BE2C (cell line): Measurements from ENCODE around the gene TIMP2.
"Not testable (repeated sequence)": the region's sequence is repeated elsewhere in the genome, so short reads cannot be mapped to it uniquely, and the experiment has no call there.

Source experiments
- DNase-seq: peaks from one replicate; pipeline ENCODE4 v3.0.0-alpha.2; 2020
- H3K27me3 ChIP-seq: fragments of 250-450 bp; sonication (Bioruptor Pico); 2 replicates; pipeline ENCODE4 v1.5.1; 2020; ENCODE audit warnings: mild to moderate bottlenecking
- H3K36me3 ChIP-seq: fragments of 250-450 bp; sonication (Bioruptor Pico); 2 replicates; pipeline ENCODE4 v1.5.1; 2020; ENCODE audit warnings: mild to moderate bottlenecking
- H3K4me1 ChIP-seq: fragments of 250-450 bp; sonication (Bioruptor Pico); 2 replicates; pipeline ENCODE4 v1.5.1; 2020
- H3K4me3 ChIP-seq: 2 replicates; pipeline ENCODE4 v1.5.1; 2011; ENCODE audit warnings: low read depth, low read length
- H3K9me3 ChIP-seq: fragments of 250-450 bp; sonication (Bioruptor Pico); 2 replicates; pipeline ENCODE4 v1.5.1; 2020
- TF ChIP-seq, protein P1 (sequence below): IDR thresholded peaks from 2 replicates; pipeline ENCODE4 v1.5.1; 2012; ENCODE audit warnings: mild to moderate bottlenecking, low read depth, low read length

The TIMP2 gene

DNA sequence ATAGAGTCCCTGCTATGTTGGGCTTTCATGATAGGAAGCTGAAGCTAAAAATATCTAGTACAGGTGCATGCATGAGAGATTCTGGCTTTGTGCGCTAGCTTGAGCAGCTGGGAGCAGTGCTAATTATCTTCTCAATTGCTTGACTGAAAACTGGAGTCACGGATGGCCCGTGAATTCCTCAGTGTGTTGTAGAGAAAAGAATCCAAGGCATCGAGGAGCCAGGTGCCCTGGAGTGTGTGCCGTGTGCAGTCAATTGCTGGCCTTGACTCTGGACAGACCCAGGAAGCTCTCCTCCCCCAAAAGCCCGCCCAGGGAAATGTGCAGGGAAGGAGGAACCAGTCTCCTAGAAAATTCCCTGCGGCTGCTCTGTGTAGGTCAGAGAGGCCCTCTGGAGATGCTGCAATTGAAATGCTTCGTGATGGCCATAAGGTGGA, 40.3 kb upstream of the TIMP2 start:
- Histone ChIP-seq H3K36me3 (peaks cover 35% of the 10 kb centered on the region), H3K9me3 (no peaks in the 10 kb centered on the region), H3K27me3 (no peaks in the 10 kb centered on the region), H3K4me3 (no peak overlapping the region), H3K4me1 (no peaks in the 10 kb centered on the region; the same call in 1 of the 2 replicates)
- no peak for DNase-seq
- TF ChIP-seq, protein P1, sequence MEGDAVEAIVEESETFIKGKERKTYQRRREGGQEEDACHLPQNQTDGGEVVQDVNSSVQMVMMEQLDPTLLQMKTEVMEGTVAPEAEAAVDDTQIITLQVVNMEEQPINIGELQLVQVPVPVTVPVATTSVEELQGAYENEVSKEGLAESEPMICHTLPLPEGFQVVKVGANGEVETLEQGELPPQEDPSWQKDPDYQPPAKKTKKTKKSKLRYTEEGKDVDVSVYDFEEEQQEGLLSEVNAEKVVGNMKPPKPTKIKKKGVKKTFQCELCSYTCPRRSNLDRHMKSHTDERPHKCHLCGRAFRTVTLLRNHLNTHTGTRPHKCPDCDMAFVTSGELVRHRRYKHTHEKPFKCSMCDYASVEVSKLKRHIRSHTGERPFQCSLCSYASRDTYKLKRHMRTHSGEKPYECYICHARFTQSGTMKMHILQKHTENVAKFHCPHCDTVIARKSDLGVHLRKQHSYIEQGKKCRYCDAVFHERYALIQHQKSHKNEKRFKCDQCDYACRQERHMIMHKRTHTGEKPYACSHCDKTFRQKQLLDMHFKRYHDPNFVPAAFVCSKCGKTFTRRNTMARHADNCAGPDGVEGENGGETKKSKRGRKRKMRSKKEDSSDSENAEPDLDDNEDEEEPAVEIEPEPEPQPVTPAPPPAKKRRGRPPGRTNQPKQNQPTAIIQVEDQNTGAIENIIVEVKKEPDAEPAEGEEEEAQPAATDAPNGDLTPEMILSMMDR = no peak

DNA sequence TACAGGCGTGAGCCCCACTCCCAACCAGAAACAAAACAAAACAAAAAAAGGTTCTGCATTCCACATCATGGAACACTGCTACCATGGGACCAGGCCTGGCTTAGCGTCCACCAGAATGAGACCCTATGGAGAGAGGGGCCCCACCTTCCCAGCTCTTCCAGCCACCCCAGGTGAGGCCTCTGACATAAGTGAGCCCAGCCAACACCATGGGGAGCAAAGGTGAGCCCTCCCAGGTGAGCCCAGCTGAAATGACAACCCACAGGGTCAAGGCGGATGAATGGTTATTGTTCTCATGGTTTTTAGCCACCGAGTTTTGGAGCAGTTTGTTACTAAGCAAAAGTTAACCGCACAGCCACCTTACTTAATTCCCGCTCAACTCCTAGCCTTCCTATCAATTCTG, 38.2 kb upstream of the TIMP2 start:
- Histone ChIP-seq H3K36me3 (peaks cover 22% of the 10 kb centered on the region), H3K27me3 (no peaks in the 10 kb centered on the region), H3K4me3 (no peak overlapping the region), H3K4me1 (peaks cover 2% of the 10 kb centered on the region; the same call in 1 of the 2 replicates), H3K9me3 (no peaks in the 10 kb centered on the region)
- DNase-seq = no peak
- TF ChIP-seq, protein P1 = no peak

DNA sequence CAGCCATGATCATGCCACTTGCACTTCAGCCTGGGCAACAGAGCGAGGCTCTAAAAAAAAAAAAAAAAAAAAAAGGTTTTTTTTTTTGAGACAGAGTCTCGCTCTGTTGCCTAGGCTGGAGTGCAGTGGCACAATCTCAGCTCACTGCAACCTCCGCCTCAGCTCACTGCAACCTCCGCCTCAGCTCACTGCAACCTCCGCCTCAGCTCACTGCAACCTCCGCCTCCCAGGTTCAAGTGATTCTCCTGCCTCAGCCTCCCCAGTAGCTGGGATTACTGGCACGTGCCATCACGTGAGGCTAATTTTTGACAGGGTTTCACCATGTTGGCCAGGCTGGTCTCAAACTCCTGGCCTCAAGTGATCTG, 37.8 kb upstream of the TIMP2 start:
- H3K36me3 ChIP-seq = peaks cover 18% of the 10 kb centered on the region
- not testable (repeated sequence) for H3K4me3 ChIP-seq, H3K9me3 ChIP-seq, H3K27me3 ChIP-seq, DNase-seq, H3K4me1 ChIP-seq

DNA sequence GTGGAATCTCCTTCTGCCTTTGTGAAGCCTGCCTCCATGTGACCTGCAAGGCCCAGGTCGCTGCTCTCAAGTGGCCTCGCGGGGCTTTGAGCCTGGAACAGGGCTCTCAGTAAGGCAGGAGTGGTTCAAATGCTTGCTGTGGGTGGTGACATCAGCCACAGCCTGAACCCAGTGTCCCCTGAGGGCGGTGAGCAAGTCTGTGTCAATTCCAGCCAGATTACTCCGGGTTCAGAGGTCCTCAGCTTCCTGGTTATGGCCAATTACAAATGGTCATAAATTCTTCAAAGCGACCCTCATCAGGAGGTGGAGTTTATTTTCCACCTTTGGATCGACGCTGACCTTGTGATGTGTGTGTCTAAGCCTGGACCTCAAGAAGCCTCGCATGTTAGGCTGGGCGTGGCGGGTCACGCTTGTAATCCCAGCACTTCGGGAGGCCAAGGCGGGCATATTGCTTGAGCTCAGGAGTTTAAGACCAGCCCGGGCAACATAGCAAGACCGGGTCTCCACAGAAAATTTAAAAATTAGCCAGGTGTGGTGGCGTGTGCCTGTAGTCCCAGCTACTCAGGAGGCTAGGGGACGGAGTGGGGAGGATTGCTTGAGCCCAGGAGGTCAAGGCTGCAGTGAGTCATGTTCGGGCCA, 37.3 kb upstream of the TIMP2 start:
- Histone ChIP-seq H3K4me1 (peaks cover 2% of the 10 kb centered on the region; the same call in 1 of the 2 replicates), H3K4me3 (no peak overlapping the region), H3K27me3 (no peaks in the 10 kb centered on the region), H3K36me3 (peaks cover 13% of the 10 kb centered on the region), H3K9me3 (no peaks in the 10 kb centered on the region)
- DNase-seq = no peak
- TF ChIP-seq, protein P1 = no peak

DNA sequence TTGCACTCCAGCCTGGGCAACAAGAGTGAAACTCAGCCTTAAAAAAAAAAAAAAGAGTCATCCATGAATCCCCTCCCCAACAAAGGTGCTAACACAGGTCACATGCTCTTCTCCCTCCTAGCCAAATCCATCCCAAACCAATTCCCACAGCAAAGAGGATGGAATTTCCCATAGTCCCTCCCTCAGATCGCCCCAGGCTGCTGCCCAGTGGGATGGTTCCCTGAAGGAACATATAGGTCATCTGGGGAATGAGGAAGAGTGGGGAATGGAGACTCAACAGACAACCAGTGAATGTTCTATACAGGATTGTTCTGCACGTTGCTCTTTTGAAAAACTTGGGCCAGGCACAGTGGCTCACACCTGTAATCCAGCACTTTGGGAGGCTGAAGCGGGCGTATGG, 36.4 kb upstream of the TIMP2 start:
- TF ChIP-seq, protein P1 = no peak
- Histone ChIP-seq H3K36me3 (peaks cover 4% of the 10 kb centered on the region), H3K4me1 (peaks cover 2% of the 10 kb centered on the region; the same call in 1 of the 2 replicates)

DNA sequence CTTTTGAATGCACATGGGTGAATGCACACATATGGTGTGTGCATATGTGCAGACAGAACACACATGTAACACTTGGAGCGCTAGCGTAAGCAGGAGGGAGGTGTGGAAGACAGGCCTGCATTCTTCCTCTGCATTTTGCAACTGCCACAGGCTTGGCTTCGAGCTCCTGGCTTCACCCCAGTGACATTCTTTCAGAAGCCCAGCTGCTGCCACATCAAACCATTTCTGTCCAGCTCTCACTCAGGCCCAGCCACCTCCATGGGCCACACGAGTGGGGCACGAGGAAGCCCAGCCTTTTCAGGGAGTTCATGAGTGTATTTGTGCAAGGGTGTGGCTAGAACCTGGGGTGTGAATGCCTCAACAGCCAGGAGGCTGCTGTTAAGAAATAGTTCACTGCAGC, 35.7 kb upstream of the TIMP2 start:
- no peaks in the 10 kb centered on the region; the same call in 1 of the 2 replicates for H3K36me3 ChIP-seq
- H3K4me3 ChIP-seq = no peak overlapping the region
- TF ChIP-seq, protein P1 = no peak
- DNase-seq = no peak
- no peaks in the 10 kb centered on the region for H3K27me3 ChIP-seq
- peaks cover 2% of the 10 kb centered on the region; the same call in 1 of the 2 replicates for H3K4me1 ChIP-seq
- H3K9me3 ChIP-seq = no peaks in the 10 kb centered on the region

More for the DNA sequence above, 36.4 kb upstream of the TIMP2 start:
- no peaks in the 10 kb centered on the region for H3K27me3 ChIP-seq
- DNase-seq = no peak
- H3K9me3 ChIP-seq = no peaks in the 10 kb centered on the region
- no peak overlapping the region for H3K4me3 ChIP-seq
